PC-3 (cell line): ENCODE data around the gene NINL.

Experiments used
- EZH2 ChIP-seq: fragments of 300-600 bp; sonication (generic); IDR thresholded peaks from one replicate; pipeline ENCODE4 v1.6.1; 2017; ENCODE audit warnings: antibody characterized with exemption, mild to moderate bottlenecking, low read length; ENCODE audit not compliant: unreplicated experiment
- TF ChIP-seq, protein P1 (sequence below): fragments of 300-600 bp; sonication (generic); conservative IDR thresholded peaks from 2 replicates; pipeline ENCODE4 v1.5.1; 2017; ENCODE audit warnings: antibody characterized with exemption, low read depth, mild to moderate bottlenecking, low read length

DNA sequence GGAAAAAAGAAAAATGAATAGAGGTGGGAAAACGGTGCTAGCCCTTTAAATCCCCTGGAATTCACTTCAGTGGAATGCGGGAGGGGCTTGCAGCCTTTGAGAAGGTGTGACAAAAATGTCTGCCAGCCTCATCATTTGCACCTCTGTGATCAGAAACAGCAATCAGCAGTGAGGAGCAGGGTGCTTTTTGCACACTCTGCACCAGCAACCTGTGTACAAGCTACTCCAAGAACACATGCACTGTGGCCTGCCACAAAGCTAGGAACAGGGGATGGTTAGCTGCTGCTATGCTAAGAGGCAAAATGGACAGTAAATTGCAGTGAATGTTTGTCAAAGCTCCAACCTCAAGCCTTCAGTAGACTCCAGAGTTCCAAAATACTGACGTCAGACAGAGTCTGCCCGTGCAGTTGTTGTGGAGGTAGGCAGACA is 148.2 kb downstream of the NINL start:
- TF ChIP-seq EZH2, result no peak
- TF ChIP-seq, protein P1, sequence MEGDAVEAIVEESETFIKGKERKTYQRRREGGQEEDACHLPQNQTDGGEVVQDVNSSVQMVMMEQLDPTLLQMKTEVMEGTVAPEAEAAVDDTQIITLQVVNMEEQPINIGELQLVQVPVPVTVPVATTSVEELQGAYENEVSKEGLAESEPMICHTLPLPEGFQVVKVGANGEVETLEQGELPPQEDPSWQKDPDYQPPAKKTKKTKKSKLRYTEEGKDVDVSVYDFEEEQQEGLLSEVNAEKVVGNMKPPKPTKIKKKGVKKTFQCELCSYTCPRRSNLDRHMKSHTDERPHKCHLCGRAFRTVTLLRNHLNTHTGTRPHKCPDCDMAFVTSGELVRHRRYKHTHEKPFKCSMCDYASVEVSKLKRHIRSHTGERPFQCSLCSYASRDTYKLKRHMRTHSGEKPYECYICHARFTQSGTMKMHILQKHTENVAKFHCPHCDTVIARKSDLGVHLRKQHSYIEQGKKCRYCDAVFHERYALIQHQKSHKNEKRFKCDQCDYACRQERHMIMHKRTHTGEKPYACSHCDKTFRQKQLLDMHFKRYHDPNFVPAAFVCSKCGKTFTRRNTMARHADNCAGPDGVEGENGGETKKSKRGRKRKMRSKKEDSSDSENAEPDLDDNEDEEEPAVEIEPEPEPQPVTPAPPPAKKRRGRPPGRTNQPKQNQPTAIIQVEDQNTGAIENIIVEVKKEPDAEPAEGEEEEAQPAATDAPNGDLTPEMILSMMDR, result no peak
